OCI-LY1 (cell line): Measurements from ENCODE around the gene PGLYRP2.

Source experiments
- H2AFZ ChIP-seq: fragments of 200-600 bp; sonication (generic), shearing (Covaris generic); 2 replicates; pipeline ENCODE4 v1.6.0; 2014; ENCODE audit warnings: antibody characterized with exemption, mild to moderate bottlenecking, low read length
- H3F3A ChIP-seq: fragments of 200-600 bp; sonication (generic), shearing (Covaris generic); 2 replicates; pipeline ENCODE4 v1.6.0; 2014; ENCODE audit warnings: mild to moderate bottlenecking, antibody characterized with exemption, low read length, moderate library complexity; ENCODE audit not compliant: insufficient read depth
- H3K27ac ChIP-seq: fragments of 200-600 bp; sonication (generic); 2 replicates; pipeline ENCODE4 v1.5.1; 2014; ENCODE audit warnings: low read length, mixed run types, mild to moderate bottlenecking, low read depth; ENCODE audit not compliant: poor library complexity, severe bottlenecking
- H3K27me3 ChIP-seq: fragments of 200-600 bp; sonication (generic); 2 replicates; pipeline ENCODE4 v1.6.0; 2014; ENCODE audit warnings: antibody characterized with exemption, mild to moderate bottlenecking, low read length, moderate library complexity; ENCODE audit not compliant: insufficient read depth
- H3K36me3 ChIP-seq: fragments of 200-600 bp; sonication (generic); 2 replicates; pipeline ENCODE4 v1.6.1; 2014; ENCODE audit warnings: mild to moderate bottlenecking, antibody characterized with exemption, low read length, moderate library complexity, mixed read lengths; ENCODE audit not compliant: insufficient read depth
- H3K4me1 ChIP-seq: fragments of 200-600 bp; sonication (generic); 2 replicates; pipeline ENCODE4 v1.5.1; 2014; ENCODE audit warnings: mild to moderate bottlenecking, low read length, moderate library complexity; ENCODE audit not compliant: insufficient read depth, severe bottlenecking
- H3K4me2 ChIP-seq: fragments of 200-600 bp; sonication (generic), shearing (Covaris generic); 2 replicates; pipeline ENCODE4 v1.6.1; 2014; ENCODE audit warnings: low read length
- H3K4me3 ChIP-seq: fragments of 200-600 bp; sonication (generic); 2 replicates; pipeline ENCODE4 v1.5.1; 2014; ENCODE audit warnings: low read length, low read depth, mild to moderate bottlenecking, mixed read lengths; ENCODE audit not compliant: poor library complexity, severe bottlenecking
- H3K79me2 ChIP-seq: fragments of 200-600 bp; shearing (Covaris generic); 2 replicates; pipeline ENCODE4 v1.6.1; 2016; ENCODE audit warnings: mixed run types, low read length, mixed read lengths; ENCODE audit not compliant: insufficient read depth
- H3K9ac ChIP-seq: fragments of 200-600 bp; sonication (generic), shearing (Covaris generic); 2 replicates; pipeline ENCODE4 v1.6.1; 2014; ENCODE audit warnings: mild to moderate bottlenecking, low read length, mixed read lengths
- H3K9me2 ChIP-seq: fragments of 200-600 bp; sonication (generic), shearing (Covaris generic); 2 replicates; pipeline ENCODE4 v1.6.1; 2014; ENCODE audit warnings: low read depth, mild to moderate bottlenecking, low read length, mixed read lengths
- H3K9me3 ChIP-seq: fragments of 200-600 bp; shearing (Covaris generic); 2 replicates; pipeline ENCODE4 v1.6.1; 2014; ENCODE audit warnings: low read length, mixed read lengths
- H4K20me1 ChIP-seq: fragments of 200-600 bp; sonication (generic), shearing (Covaris generic); 2 replicates; pipeline ENCODE4 v1.6.0; 2016; ENCODE audit warnings: mild to moderate bottlenecking, low read length; ENCODE audit not compliant: insufficient read depth
- CTCF ChIP-seq: fragments of 200-600 bp; sonication (generic), shearing (Covaris generic); IDR thresholded peaks from 2 replicates; pipeline ENCODE4 v1.5.1; 2017; ENCODE audit warnings: mild to moderate bottlenecking, antibody characterized with exemption, low read length, moderate library complexity, mixed read lengths
- EZH2 ChIP-seq: fragments of 200-600 bp; sonication (generic), shearing (Covaris generic); IDR thresholded peaks from 2 replicates; pipeline ENCODE4 v1.8.0; 2017; ENCODE audit warnings: borderline replicate concordance, mixed run types, mild to moderate bottlenecking, antibody characterized with exemption, low read length, moderate library complexity, mixed read lengths

PGLYRP2 gene

GRCh38 chr19:15442142-15442920 lies 37.0 kb downstream of the PGLYRP2 start:
- Histone ChIP-seq H3K79me2 (no peaks in the 10 kb centered on the region), H3K36me3 (no peaks in the 10 kb centered on the region), H3K4me3 (no peak overlapping the region), H3K4me1 (no peaks in the 10 kb centered on the region), H2AFZ (no peak overlapping the region), H3K27ac (no peak overlapping the region), H3K9ac (no peak overlapping the region), H4K20me1 (no peaks in the 10 kb centered on the region), H3K9me2 (no peaks in the 10 kb centered on the region), H3K4me2 (no peak overlapping the region), H3F3A (no peaks in the 10 kb centered on the region), H3K27me3 (peaks cover 3% of the 10 kb centered on the region; the same call in 1 of the 2 replicates), H3K9me3 (no peaks in the 10 kb centered on the region)
- no peak for TF ChIP-seq EZH2
- TF ChIP-seq CTCF = no peak

GRCh38 chr19:15441317-15441716 lies 38.0 kb downstream of the PGLYRP2 start:
- H3K9me3 ChIP-seq = no peaks in the 10 kb centered on the region
- no peaks in the 10 kb centered on the region for H3F3A ChIP-seq
- no peaks in the 10 kb centered on the region for H3K36me3 ChIP-seq
- no peaks in the 10 kb centered on the region for H3K4me1 ChIP-seq
- no peaks in the 10 kb centered on the region for H3K79me2 ChIP-seq
- H2AFZ ChIP-seq = no peak overlapping the region
- H3K4me2 ChIP-seq = no peak overlapping the region
- no peaks in the 10 kb centered on the region for H4K20me1 ChIP-seq
- H3K9me2 ChIP-seq = no peaks in the 10 kb centered on the region
- H3K27ac ChIP-seq = no peak overlapping the region
- H3K4me3 ChIP-seq = no peak overlapping the region
- peaks cover 3% of the 10 kb centered on the region; the same call in 1 of the 2 replicates for H3K27me3 ChIP-seq
- TF ChIP-seq EZH2 (no peak), CTCF (no peak)
- H3K9ac ChIP-seq = no peak overlapping the region

GRCh38 chr19:15439821-15440641 lies 39.3 kb downstream of the PGLYRP2 start:
- H3K4me1 ChIP-seq = no peaks in the 10 kb centered on the region
- H3K36me3 ChIP-seq = no peaks in the 10 kb centered on the region
- no peak overlapping the region for H3K9ac ChIP-seq
- H4K20me1 ChIP-seq = no peaks in the 10 kb centered on the region
- H3K4me2 ChIP-seq = no peak overlapping the region
- no peaks in the 10 kb centered on the region for H3K79me2 ChIP-seq
- H2AFZ ChIP-seq = no peak overlapping the region
- H3K4me3 ChIP-seq = no peak overlapping the region
- H3K9me3 ChIP-seq = no peaks in the 10 kb centered on the region
- peaks cover under 1% of the 10 kb centered on the region; the same call in 1 of the 2 replicates for H3K27me3 ChIP-seq
- no peaks in the 10 kb centered on the region for H3F3A ChIP-seq
- no peaks in the 10 kb centered on the region for H3K9me2 ChIP-seq
- no peak overlapping the region for H3K27ac ChIP-seq
- TF ChIP-seq CTCF = no peak
- no peak for TF ChIP-seq EZH2
